Endometrium (tissue), 2 donors: ENCODE data around the gene C14orf132.
A peak's percentile ranks its signal among the peaks of the same experiment; 100 is the strongest.
"Not testable (repeated sequence)": the region's sequence is repeated elsewhere in the genome, so short reads cannot be mapped to it uniquely, and the experiment has no call there.

Experiments
- FAIRE-seq: peaks from 2 replicates; lab custom pipeline; 2012; peaks lifted over from hg19 to GRCh38; lab: Jason Lieb, UNC
- donor health status: control.
- donor health status: control.

The C14orf132 gene

DNA sequence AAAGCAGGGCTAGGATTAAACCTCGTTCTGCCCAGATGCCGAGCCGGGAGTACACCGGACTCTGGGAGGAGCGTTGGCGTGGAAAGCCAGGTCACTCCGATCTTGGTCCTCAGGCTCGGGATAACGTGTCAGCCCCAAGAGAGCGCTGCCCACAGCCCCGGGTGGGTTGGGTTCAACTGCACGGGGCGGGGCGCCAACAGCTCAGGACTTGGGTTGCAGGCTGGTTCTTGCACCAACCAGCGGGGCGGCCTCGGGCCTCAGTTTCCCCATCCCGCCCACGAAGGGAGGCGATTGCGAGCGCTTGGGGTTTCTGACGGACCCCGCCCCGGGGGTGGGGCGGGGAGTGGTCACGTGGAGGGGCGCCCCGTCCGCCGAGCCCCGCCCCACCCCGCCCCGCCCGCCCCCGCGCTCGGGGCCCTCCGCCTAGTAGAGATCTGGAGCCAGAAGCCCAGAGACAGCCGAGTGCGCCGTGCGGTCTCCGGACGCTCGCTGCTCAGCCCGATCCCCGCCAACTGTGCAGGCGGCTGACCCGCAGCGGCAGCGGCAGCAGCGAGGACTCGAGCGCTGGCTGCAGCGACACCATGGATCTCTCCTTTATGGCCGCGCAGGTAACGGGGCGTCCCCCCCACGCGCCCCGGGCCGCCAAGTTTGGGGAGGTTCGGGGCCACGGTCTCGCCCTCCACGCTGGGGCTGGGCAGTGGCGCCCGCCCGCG is at the start of gene C14orf132:
TSS of gene C14orf132 (plus strand) at position 443 of the 713 bp plus-strand sequence. CDS start at position 582, 139 bp downstream.
- no peak for FAIRE-seq

DNA sequence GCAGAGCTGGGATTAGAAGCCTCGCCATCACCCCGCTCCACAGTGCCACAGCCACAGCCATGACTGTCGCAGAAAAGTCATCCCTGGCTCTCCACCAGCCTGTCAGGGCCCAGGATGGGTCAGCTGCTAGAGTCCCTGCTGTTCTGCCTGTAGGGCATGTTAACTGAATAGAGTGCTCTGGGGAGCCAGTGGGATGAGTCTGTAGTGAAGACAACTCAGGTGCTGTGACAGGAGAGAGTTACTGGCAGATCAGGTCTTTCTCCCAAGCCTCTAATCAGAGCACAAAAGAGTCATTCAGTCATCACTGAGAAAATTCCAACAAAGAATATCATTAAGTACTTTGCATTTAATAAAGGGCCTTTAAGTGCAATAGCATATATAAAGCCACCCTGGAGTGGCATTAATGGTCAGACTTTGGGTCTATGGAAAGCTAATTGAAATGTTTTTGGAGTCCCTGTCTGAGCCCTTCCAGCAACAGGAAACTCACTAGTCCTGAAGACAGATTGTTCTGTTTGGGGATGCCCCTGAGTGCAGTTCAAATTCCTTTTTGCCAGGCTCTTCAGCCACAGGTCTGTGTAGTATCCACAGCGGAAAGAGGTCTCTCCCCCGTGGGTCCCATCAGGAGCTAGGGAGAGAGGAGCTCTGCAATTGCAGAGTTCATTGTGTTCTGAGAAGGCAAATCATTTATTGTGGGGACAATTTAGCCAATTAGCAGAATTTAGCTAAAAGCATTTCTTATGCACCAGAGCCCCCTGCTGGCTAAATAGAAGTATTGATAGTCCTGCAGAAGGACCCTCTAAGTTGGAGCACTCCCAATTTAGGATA is 45.2 kb upstream of the C14orf132 start:
- FAIRE-seq = peak; percentile 71

DNA sequence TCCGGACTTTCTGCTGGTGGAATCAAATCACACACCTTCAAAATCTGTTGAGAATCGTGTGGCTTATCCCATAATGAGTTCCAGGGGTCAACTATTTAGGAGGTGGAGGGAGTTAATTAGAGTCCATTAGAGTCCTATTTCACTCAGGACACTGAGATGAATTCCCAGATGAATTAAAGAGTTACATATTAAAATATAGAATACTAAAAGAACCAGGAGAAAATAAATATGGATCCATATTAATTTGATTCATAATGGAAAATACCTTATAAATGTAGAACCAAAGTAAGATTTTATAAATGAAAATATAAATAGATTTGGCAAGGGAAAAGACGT is 44.6 kb upstream of the C14orf132 start:
- FAIRE-seq = no peak

DNA sequence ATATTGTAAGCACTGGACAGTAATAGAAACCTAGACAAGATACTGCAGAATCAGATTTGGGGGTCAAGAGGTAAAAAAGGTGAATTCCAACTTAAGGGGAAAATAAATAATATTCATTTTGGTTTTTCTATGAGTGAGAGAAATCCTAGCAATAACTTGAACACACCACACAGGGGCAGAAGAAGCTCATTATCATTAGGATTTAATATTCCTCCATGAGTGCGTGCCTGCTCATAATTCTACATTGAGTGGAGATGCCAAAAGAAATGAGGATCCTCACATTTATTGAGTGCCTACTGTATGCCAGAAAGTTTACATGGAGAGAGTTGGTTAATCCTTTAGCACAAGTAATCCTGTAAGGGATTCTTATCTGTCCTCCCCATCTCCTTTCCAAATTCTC is 40.5 kb upstream of the C14orf132 start:
- FAIRE-seq = peak; percentile 37

DNA sequence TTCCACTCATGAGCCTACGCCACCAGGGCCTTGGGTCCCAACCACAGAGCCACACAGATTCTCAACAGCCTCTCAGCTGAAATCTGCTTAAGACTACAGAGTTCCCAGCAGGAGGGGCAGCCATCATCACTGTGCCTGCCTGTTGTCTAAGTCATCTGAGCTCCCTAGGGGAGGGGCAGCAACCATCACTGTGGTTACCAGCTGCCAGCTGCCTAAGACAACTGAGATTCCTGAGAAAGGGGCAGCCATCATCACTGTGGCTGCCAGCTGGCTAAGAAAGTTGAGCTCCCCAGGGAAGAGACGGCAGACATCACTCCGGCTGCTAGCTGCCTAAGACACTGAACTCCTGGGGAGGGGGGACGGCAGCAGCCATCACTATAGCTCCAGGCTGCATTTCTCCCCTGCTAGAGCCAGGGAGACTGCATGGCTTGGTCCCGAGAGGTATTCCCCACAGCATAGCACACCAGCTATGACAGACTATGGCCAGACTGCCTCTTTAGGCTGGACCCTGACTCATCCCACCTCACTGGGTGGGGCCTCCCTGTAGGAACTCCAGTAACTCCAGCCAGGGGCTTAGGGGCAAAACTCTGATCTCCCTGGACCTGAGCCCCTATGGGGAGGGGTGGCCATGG is 37.2 kb upstream of the C14orf132 start:
- FAIRE-seq = no peak

DNA sequence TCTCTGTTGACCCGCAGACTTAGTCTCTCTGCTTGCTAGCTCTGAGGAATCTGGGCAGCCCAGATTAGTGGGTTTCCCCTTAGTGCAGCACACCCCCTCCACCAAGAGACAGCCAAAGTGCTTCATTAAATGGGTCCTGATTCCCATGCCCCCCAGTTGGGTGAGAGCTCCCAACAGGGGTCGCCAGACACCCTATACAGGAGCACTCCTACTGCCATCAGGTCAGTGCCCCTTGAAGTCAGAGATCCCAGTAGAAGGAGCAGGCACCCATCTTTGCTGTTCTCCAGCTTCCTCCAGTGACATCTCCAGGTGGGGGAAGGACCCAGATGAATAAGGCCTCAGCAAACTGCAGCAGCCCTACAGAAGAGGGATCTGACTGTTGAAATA is 36.7 kb upstream of the C14orf132 start:
- no peak for FAIRE-seq

DNA sequence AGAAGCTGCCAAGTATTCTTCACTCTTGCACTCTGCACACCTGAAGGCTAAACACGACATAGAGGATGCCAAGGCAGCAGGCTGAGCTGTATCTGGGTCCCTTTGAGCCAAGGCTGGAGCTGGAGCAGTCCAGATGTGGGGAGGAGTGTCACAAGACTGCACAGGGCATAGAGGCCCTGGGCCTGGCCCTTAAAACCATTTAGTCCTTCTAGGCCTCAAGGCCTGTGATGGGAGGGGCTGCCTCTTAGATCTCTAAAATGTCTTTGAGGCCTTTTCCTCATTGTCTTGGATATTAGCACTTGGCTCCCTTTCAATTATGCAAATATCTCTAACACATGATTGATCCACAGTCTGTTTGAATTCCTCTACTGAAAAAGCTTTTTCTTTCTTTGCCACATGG is 28.0 kb upstream of the C14orf132 start:
- FAIRE-seq = no peak

DNA sequence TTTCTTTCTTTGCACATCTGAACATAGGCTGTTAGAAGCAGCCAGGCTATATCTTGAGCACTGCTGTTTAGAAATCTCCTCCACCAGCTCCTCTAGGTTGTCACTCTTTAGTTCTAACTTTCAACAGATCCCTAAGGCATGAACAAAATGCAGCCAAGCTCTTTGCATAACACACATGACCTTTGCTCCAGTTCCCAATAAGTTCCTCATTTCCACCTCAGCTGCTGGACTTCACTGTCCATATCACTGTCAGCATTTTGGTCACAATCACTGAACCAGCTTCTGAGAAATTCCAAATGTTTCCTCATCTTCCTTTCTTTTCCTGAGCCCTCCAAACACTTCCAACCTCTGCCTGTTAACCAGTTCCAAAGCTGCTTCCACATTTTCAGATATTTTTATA is 27.6 kb upstream of the C14orf132 start:
- no peak for FAIRE-seq

DNA sequence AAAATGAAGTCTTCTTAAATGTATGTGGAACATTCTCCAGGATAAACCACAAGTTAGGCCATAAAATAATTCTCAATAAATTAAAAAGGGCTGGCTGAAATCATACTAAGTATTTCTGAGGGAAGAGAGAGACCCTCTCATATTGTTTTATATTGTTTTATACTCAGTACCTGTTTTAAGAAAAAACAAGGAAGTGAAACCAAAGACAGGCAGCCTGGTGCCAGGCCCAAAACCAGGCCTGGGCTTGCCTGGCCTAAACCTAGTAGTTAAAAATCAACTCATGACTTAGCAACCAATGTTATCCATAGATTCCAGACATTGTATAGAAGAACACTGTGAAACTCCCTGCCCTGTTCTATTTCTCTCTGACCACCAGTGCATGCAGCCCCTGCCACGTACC is 26.4 kb upstream of the C14orf132 start:
- not testable (repeated sequence) for FAIRE-seq

DNA sequence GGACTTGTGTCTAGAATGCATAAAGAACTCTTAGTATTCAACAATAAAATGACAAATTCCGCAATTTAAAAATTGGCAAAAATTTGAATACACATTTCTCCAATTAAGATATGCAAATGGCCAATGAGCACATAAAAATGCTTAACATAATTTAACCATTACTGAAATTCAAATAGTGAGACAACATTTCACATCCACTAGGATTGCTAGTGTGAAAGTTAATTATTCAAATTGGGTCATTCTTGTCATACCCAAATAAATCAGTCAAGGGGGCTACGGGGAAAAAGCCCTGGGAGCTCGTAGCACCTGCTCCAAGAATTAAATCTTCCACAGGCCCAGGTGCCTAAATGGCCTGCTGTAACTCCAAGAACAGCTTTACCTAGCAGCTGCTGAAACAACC is 25.0 kb upstream of the C14orf132 start:
- no peak for FAIRE-seq

DNA sequence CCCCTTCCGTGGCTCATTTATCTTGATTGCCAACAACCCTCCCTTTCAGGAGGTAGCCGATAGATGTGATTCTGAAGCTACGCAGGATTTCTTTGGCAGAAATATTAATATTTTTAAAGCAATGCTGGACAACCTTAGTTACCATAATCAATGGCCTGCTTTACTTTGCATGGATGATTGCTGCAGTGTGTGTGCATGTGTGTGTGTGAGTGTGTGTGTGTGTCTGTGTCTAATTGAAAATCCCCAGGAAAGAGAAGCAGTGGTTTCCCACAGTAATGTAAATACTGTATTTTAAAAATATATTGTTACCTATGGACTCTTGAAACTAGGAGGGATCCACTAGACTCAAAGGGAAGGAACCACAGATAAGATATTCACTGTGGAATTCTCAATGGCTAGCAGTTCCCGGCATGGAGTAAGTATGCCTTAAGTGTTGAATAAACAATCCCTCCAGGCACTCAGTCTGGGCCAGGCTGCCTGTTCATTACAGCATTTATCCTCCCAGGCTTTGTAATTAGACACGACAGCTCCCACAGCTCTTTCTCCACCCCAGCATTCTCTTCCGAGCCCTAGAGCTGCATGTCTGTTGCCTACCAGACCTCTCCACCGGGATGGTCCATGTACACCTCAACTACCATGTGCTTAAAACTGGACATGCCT is 22.5 kb upstream of the C14orf132 start:
- no peak for FAIRE-seq

DNA sequence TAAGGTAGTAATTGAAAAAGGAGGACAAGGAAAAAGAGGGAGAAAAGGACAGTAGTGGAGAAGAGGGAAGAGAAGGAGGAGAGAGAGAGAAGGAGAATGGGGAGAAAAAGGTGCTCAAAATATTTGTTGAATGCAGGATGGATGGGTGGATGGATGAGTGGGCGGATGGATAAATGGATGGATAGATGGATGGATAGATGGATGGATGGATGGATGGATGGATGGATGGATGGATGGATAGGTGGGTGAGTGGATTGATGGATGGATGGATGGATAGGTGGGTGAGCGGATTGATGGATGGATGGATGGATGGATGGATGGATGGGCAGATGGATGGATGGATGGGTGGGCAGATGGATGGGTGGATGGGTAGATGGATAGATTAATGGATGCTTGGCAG is 21.3 kb upstream of the C14orf132 start:
- no peak for FAIRE-seq

DNA sequence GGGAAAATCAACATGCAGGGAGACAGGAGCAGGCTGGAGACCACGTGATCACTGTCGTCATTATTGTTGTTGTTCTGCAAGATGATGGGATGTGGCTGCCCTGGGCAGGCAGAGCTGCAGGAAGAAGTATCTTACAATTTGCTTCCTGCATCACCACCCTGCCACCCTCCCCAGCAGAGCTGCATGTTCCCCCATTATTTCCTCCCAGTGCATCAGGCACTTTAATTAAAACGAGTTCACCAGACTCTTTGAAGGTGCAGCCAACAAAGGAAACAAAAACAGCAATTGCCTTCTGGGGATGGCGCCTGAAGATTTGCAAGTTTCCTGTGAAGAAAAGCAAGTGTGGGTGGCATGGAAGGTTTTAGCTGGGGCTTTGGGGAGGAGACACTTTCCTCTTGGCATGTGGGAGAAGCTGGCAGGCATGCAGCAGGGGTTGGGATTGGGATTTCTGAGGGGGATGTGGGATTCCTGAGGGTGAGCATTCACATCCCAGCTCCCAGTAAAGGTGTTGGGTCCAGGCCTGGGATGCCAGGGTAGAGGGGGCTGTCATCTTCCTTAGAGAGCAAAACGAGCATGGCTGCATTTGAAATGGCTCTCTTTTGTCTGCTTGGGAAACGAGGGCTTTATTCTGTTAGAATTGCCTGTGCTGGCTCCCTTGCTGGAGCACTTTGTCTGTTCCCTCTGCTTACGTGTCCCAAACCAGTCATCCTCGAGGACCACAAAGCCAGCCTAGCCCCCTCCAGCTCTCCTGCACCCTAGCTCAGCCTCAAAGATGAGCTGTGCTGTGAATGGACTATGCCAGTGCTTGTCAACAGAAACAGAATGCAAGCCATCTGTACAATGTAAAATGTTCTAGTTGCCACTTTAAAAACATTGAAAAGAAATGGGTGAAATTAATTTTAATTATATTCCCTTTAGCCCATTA is 11.5 kb upstream of the C14orf132 start:
- no peak for FAIRE-seq

DNA sequence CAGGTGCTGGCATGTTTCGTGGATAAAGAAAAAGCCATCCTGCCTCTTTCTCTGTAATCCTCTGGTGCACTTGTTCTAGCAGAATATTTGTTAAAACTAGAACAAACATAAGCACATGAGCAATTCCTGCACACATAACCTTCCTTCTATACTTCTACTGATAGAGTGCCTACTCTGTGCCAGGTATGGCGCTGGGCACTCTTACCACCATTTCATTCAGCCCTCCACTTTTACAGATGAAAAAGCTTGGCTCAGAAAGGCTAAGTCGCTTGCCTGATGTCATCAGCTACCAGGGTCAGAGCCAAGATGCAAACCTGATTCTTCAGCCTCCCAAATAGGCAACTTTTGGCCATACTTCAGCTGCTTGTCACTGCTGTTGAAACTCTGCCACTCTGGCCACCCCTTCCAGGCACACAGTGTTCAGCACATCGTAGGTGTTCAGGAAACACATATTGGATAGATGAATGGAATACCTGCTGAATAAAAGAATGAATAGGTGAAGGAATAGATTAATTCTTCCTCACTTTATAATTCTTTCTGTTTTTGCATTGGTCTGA is 10.0 kb upstream of the C14orf132 start:
- FAIRE-seq = no peak

DNA sequence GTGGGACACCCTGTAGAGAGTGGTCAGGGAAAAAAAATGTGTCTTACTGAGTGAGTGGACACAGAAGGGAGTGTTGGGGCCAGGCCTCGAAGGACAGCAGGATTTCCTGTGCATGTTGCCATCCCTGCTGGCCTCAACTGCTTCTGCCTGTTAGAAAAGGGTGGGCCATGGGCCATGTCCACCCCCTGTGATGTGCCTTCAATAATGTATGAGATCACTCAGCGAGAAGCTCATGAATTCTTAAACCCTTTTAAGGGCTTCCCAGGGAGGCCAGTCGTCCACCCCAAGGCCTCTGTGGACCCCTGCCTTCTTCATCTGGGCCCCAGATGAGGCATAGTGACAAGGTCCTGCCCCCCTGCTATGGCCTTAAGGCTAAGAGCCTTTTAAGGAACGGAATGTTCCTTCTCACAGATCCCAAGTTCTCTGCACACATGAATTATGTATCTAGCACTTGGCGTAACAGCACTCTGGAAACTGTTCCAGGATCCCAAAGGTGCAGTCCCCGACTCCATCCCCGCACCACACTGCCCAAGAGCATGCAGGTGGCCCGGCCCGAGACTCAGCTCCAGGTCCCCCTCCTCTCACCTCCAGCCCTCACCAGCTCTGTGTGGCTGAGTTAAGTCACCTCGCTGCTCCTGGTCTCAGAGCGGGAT is 8.9 kb upstream of the C14orf132 start:
- no peak for FAIRE-seq

DNA sequence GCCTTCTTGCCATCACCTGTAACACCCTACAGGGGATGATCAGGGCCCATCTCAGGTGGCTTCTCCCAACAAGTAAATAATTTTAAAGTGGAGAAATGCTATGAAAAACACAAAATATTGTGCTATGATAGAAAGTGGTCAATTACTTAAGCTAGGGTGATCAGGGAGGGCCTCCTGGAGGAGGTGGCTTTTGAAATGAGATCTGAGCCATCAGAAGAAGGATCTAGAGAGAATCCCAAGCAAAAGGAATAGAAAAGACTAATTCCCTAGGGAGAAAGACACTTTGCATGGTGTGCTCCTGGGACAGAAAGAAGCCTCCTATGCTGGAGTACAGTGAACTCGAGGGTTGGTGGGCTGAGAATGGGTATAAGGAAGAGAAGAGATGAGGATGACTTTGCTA is 7.5 kb upstream of the C14orf132 start:
- FAIRE-seq = no peak

DNA sequence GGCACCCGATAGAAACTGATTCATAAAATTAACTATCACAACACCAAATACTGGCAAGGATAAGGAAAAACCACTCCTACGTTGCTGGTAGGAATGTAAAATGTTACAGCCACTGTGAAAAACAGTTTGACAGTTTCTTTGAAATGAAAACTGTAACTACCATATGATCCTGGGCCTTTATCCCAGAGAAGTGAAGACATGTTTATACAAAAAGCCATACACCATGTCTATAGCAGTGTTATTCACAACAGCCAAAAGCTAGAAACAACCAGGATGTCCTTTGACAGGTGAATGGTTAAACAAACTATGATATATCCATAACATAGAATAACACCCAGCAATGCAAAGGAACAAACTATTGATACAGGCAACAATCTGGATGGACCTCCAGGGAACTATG is 3.7 kb upstream of the C14orf132 start:
- no peak for FAIRE-seq

DNA sequence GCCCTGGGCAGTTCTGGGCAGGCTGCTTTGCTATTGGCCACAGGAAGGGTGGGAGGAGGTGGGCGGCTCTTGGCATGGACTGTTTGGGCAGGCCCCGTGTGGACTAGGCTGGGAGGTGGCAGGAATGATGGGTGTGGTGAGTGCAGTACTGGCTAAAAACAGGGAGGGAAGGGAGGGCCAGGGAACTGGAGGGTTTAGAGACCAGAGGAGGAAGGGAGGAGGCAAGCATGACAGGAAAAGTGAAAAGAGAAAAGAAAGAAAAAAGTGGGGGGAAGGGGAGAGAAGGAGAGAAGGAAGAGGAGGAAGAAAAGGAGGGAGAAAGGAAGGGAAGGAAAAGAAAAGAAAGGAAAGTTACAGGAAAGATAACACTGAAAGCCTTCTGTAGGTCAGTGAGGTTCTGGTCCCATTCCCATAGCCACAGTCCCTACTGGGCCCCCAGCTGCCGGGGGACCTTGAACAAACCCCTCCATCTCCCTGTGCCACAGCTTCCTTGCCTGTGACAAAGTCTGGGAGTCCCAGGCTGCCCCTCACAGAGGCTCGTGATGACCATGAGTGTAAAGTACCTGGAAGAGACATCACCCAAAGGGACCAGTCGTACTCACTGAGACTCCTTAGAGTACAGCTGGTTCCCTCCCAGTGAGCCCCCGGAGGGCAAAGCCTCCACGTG is 1.1 kb upstream of the C14orf132 start:
- no peak for FAIRE-seq

DNA sequence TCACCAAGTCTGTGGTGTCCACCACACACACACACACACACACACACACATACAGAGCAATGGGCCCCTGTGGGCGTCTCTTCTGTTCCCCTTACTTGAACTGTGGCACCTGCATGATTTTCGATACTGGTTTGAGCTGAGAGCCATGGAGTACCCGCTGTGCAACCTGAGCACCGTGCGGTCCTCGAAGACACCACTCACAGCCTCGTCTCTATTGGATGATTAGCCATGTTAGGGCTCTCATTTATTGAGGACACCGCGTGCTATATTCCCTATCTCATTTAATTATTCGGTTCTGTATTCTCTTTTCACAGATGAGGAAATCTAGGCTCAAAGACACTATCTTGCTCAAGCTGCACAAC is 623 bp upstream of the C14orf132 start:
- FAIRE-seq = no peak

DNA sequence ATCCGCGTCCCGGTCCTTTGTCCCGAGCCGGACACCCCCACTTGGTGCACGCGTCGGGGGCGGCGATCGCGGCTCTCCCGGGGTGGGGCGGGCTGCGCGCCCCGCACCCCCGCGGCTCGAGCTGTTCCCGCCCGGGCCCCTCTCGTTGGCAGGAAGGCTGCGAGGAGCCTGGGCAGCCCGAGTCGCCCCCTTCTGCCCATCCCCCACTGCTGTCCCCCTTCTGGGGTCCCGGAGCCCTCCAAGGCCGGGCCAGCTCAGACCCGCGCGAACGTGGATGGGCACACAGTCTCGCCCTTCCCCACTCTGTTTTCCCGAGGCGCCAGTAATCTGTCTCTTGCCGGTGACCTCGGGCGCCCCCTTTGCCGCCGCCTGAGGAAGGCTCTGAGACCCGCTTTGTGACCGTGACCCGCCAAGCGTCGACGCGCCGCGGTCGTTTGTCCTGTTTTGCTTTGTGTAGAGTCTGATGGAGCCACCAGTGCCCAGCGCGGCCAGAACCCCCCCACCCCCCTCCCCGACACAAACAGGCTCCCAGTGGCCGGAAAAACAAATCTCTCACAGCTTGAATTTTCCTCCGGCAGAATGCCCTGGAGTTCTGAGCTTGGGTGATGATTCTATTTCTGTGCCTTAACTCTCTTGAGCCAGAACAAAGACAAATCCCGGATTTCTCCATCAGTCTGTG is 610 bp downstream of the C14orf132 start:
- no peak for FAIRE-seq
